Measurements from ENCODE around the gene KRT25. TPM values are rescaled to one million over a fixed set of nuclear protein-coding genes. Genes with fewer than 3 reads are reported as not detected.

KRT25 gene
- total RNA-seq, 1 experiment from 2014 or later, result not detected

DNA sequence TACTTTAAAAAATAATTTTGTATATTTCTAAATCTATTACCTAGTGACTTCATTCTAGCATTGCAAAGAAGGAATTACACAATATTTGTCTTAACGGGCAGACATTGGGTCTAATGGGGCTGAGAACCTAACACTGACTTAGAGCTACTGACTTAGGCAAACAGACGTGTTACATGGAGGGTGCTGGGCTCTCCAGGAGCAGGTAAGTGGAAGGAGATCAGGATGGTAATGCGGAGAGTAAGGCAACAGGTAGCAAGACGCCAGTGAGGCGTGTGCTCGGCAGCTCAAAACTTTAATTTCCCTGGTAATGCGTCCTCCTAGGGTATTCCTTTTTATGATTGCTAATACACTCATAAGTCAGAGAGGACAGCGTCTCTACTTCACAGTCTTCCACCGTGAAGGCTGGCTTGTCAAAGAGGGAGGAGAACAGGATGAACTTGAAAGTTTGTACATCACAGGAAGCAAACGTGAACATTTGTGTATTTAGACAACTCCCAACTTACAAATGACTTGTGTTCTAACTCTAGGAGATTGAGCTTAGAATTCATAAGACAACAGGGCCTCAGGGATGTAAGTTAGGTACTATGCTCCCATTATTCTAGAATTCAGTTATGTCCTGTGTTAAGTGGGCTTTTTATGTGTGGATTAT, 40.0 kb upstream of the KRT25 start (continued):
- no peak for TF ChIP-seq ZNF423 (CRISPR knock-in tag; IDR thresholded peaks at IDR 0.05)
- no peak for TF ChIP-seq TP53 (CRISPR knock-in tag; IDR thresholded peaks at IDR 0.05)
- no peak for TF ChIP-seq RORB (CRISPR knock-in tag; IDR thresholded peaks at IDR 0.05)
- no peak for TF ChIP-seq IRF2 (CRISPR knock-in tag; IDR thresholded peaks at IDR 0.05; ENCODE audit: borderline replicate concordance, low read depth)
- TF ChIP-seq CREB1 (CRISPR knock-in tag; IDR thresholded peaks at IDR 0.05), result no peak
- no peak for TF ChIP-seq TCF7 (CRISPR knock-in tag; IDR thresholded peaks at IDR 0.05; ENCODE audit: low read depth)
- TF ChIP-seq HMGA2 (CRISPR knock-in tag; IDR thresholded peaks at IDR 0.05), result no peak
- TF ChIP-seq EMX1 (CRISPR knock-in tag; IDR thresholded peaks at IDR 0.05), result no peak

GRCh38 chr17:40794466-40794865, 39.3 kb upstream of the KRT25 start:
- Mint-ChIP-seq H3K4me1 (no peaks in the 10 kb centered on the region), H3K4me3 (no peak overlapping the region), H3K27ac (no peak overlapping the region), H3K36me3 (no peaks in the 10 kb centered on the region), H3K27me3 (ENCODE audit: low read depth) (peaks cover 8% of the 10 kb centered on the region), H3K9me3 (no peaks in the 10 kb centered on the region)
- TF ChIP-seq USF1 (CRISPR knock-in tag; IDR thresholded peaks at IDR 0.05) (no peak), CREB1 (CRISPR knock-in tag; IDR thresholded peaks at IDR 0.05) (no peak), FOXJ3 (CRISPR knock-in tag; IDR thresholded peaks at IDR 0.05; ENCODE audit: borderline replicate concordance) (no peak), SOX15 (CRISPR knock-in tag; IDR thresholded peaks at IDR 0.05) (no peak), JUN (CRISPR knock-in tag; IDR thresholded peaks at IDR 0.05) (no peak), ZNF416 (CRISPR knock-in tag; IDR thresholded peaks at IDR 0.05) (no peak), ETV6 (CRISPR knock-in tag; IDR thresholded peaks at IDR 0.05) (no peak), ZNF317 (CRISPR knock-in tag; IDR thresholded peaks at IDR 0.05; ENCODE audit: borderline replicate concordance, low read depth) (no peak), ZNF671 (CRISPR knock-in tag; IDR thresholded peaks at IDR 0.05) (no peak), ESRRA (CRISPR knock-in tag; IDR thresholded peaks at IDR 0.05; ENCODE audit: borderline replicate concordance) (no peak), TCF7 (CRISPR knock-in tag; IDR thresholded peaks at IDR 0.05; ENCODE audit: low read depth) (no peak), FOXK1 (CRISPR knock-in tag; IDR thresholded peaks at IDR 0.05) (no peak), ZSCAN18 (CRISPR knock-in tag; IDR thresholded peaks at IDR 0.05) (no peak), NFYB (CRISPR knock-in tag; conservative IDR thresholded peaks at IDR 0.05; ENCODE audit: low read depth) (no peak), E2F4 (CRISPR knock-in tag; IDR thresholded peaks at IDR 0.05; ENCODE audit: borderline replicate concordance, low read depth) (no peak)
- TF ChIP-seq, protein P1, sequence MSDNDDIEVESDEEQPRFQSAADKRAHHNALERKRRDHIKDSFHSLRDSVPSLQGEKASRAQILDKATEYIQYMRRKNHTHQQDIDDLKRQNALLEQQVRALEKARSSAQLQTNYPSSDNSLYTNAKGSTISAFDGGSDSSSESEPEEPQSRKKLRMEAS (CRISPR knock-in tag; IDR thresholded peaks at IDR 0.05), result no peak
- TF ChIP-seq, protein P2, sequence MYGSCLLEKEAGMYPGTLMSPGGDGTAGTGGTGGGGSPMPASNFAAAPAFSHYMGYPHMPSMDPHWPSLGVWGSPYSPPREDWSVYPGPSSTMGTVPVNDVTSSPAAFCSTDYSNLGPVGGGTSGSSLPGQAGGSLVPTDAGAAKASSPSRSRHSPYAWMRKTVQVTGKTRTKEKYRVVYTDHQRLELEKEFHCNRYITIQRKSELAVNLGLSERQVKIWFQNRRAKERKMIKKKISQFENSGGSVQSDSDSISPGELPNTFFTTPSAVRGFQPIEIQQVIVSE (CRISPR knock-in tag; IDR thresholded peaks at IDR 0.05; ENCODE audit: borderline replicate concordance), result no peak
- TF ChIP-seq, protein P3, sequence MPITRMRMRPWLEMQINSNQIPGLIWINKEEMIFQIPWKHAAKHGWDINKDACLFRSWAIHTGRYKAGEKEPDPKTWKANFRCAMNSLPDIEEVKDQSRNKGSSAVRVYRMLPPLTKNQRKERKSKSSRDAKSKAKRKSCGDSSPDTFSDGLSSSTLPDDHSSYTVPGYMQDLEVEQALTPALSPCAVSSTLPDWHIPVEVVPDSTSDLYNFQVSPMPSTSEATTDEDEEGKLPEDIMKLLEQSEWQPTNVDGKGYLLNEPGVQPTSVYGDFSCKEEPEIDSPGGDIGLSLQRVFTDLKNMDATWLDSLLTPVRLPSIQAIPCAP (CRISPR knock-in tag; IDR thresholded peaks at IDR 0.05), result no peak
- ChIA-PET POLR2A (no interaction called here), CTCF (interaction anchor here (1.5 kb wide), 1 partner anchor 9 kb away, joined by 4 read pairs; no protein-coding TSS in a partner anchor)
- no peak for DNase-seq (ENCODE audit: low spot score)
- ATAC-seq, result no peak
